ENCODE measurements around the gene C20orf204. TPM values are rescaled to one million over a fixed set of nuclear protein-coding genes. Genes with fewer than 3 reads are reported as not detected.

The C20orf204 gene
- total and polyA plus RNA-seq, 2 donors (not counting 3 experiments of a cell fraction or from before 2014, with no cell fraction given), result 2.8 to 5.8 TPM

- TF ChIP-seq POLR2AphosphoS5 (IDR thresholded peaks at IDR 0.05; ENCODE audit: insufficient read depth, low read depth, low read length) (no peak), MYC (IDR thresholded peaks at IDR 0.05; ENCODE audit: low read depth, low read length) (no peak), FOS (IDR thresholded peaks at IDR 0.05; ENCODE audit: borderline replicate concordance, insufficient read depth, low read length) (no peak), MAX (IDR thresholded peaks at IDR 0.05; ENCODE audit: insufficient read depth, insufficient read length) (no peak), CTCF (IDR thresholded peaks at IDR 0.05; ENCODE audit: extremely low read depth in 1 of 2, insufficient read depth in 1 of 2, low read depth in 1 of 2, low read length in 2 of 2) (no peak), GATA2 (IDR thresholded peaks at IDR 0.05; ENCODE audit: insufficient read depth, insufficient read length, low read depth, low read length) (no peak), POLR2A (IDR thresholded peaks at IDR 0.05; ENCODE audit: low read depth, low read length) (no peak), EZH2 (IDR thresholded peaks at IDR 0.05; ENCODE audit: borderline replicate concordance, low read depth, low read length, severe bottlenecking) (no peak)
- peaks cover 3% of the 10 kb centered on the region for H3K79me2 ChIP-seq (ENCODE audit: control insufficient read depth, insufficient read depth, low read length)
- H2AFZ ChIP-seq (ENCODE audit: low read depth, low read length), result no peak overlapping the region
- H3K36me3 ChIP-seq (ENCODE audit: control insufficient read depth in 2 of 2, extremely low read depth in 1 of 2, insufficient read depth in 2 of 2, low read length in 2 of 2), result no peaks in the 10 kb centered on the region
- CTCF ChIA-PET, result interaction anchor here (2.0 to 15.2 kb wide), 2 partner anchors 20 to 85 kb away, joined by 8 to 412 read pairs; partner anchors contain the start of gene C20orf204
- no peaks in the 10 kb centered on the region for H4K20me1 ChIP-seq (replicated peaks; ENCODE audit: control insufficient read depth, extremely low read depth, insufficient read depth, low read length)
- H3K4me3 ChIP-seq (replicated peaks in 1 of 3; ENCODE audit: insufficient read depth in 1 of 3, low read depth in 1 of 3, low read length in 3 of 3), result no peak overlapping the region
- intact Hi-C loops (cut with micrococcal nuclease) (loop anchor here (10.0 kb wide), 1 partner anchor 164 kb away; the partner anchor contains the start of gene DNAJC5), dilution Hi-C loops (cut with MboI; ENCODE audit: extremely low pct_ligation_motif_present, low sequenced_read_pairs) (no loop called here)
- no peak overlapping the region for H3K4me2 ChIP-seq (ENCODE audit: insufficient read depth, low read length)
- POLR2A ChIA-PET, result interaction anchor here (1.9 kb wide), 1 partner anchor 19 kb away, joined by 9 read pairs; no protein-coding TSS in a partner anchor
- H3K27me3 ChIP-seq (ENCODE audit: control insufficient read depth in 2 of 2, insufficient read depth in 2 of 2, low read length in 2 of 2), result no peaks in the 10 kb centered on the region
- FAIRE-seq (no peak), DNase-seq (ENCODE audit: low read depth, low spot score) (no peak)
- no peak overlapping the region for H3K9ac ChIP-seq (replicated peaks; ENCODE audit: extremely low read depth, insufficient read depth, low read length)
- H3K9me3 ChIP-seq (replicated peaks; ENCODE audit: control insufficient read depth, insufficient read depth, low read length), result no peaks in the 10 kb centered on the region
- H3K27ac ChIP-seq (ENCODE audit: insufficient read depth, low read depth, low read length), result no peak overlapping the region
- BruUV-seq (replicated peaks), result no TSS peak
- peaks cover 49% of the 10 kb centered on the region for H3K4me1 ChIP-seq (ENCODE audit: control insufficient read depth, extremely low read depth, insufficient read depth, low read length)
- H3K9me1 ChIP-seq (replicated peaks; ENCODE audit: control insufficient read depth, extremely low read depth, insufficient read depth, low read length), result no peaks in the 10 kb centered on the region
These were observed 22.6 kb downstream of the C20orf204 start for GRCh38 chr20:64058536-64058935.

Measured in endothelial cell of umbilical vein (primary cell).